ENCODE results near the gene EFEMP2. TPM values are rescaled to one million over a fixed set of nuclear protein-coding genes. Genes with fewer than 3 reads are reported as not detected.

The EFEMP2 gene
- total and polyA plus RNA-seq, 2 donors (not counting 3 experiments of a cell fraction or from before 2014, with no cell fraction given), result 81.7 to 207 TPM

DNA sequence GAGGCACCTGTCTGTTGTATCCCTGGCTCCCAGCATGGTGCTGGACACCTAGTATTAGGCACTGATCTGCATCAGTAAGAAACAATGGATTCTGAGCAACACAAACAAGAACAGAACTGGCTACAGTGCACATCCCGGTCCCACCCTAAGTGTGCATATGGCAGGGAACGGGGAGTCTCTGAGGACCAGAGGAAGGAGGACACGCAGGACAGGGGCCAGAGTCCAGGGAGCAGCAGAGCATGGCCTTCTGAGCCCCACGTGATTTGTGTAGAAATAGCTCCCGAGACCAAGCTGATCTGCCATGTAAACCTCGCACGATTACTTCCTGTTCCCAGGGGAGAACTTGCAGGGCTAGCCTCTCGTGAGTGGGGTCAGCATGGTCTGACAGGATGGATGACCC lies 51.5 kb downstream of the EFEMP2 start:
- POLR2A ChIA-PET, result no interaction called here
- no peak overlapping the region for H3K9ac ChIP-seq (replicated peaks; ENCODE audit: extremely low read depth, insufficient read depth, low read length)
- no peaks in the 10 kb centered on the region for H3K9me3 ChIP-seq (replicated peaks; ENCODE audit: control insufficient read depth, insufficient read depth, low read length)
- H3K36me3 ChIP-seq (ENCODE audit: control insufficient read depth in 2 of 2, extremely low read depth in 1 of 2, insufficient read depth in 2 of 2, low read length in 2 of 2), result no peaks in the 10 kb centered on the region
- CTCF ChIA-PET, result interaction anchor here (1.0 to 6.5 kb wide), 2 partner anchors 42 to 115 kb away, joined by 3 to 109 read pairs; partner anchors contain the start of gene AP5B1
- H3K79me2 ChIP-seq (ENCODE audit: control insufficient read depth, insufficient read depth, low read length), result no peaks in the 10 kb centered on the region
- no peak for FAIRE-seq
- H2AFZ ChIP-seq (ENCODE audit: low read depth, low read length), result no peak overlapping the region
- H3K27me3 ChIP-seq (ENCODE audit: control insufficient read depth in 2 of 2, insufficient read depth in 2 of 2, low read length in 2 of 2), result no peaks in the 10 kb centered on the region
- no TSS peak for BruUV-seq (replicated peaks)
- no peak overlapping the region for H3K4me3 ChIP-seq (replicated peaks in 1 of 3; ENCODE audit: insufficient read depth in 1 of 3, low read depth in 1 of 3, low read length in 3 of 3)
- H3K4me2 ChIP-seq (ENCODE audit: insufficient read depth, low read length), result no peak overlapping the region
- H4K20me1 ChIP-seq (replicated peaks; ENCODE audit: control insufficient read depth, extremely low read depth, insufficient read depth, low read length), result no peaks in the 10 kb centered on the region
- H3K9me1 ChIP-seq (replicated peaks; ENCODE audit: control insufficient read depth, extremely low read depth, insufficient read depth, low read length), result no peaks in the 10 kb centered on the region
- dilution Hi-C loops (cut with MboI; ENCODE audit: extremely low pct_ligation_motif_present, low sequenced_read_pairs), result no loop called here
- no peak for TF ChIP-seq FOS (IDR thresholded peaks at IDR 0.05; ENCODE audit: borderline replicate concordance, insufficient read depth, low read length)
- TF ChIP-seq POLR2AphosphoS5 (IDR thresholded peaks at IDR 0.05; ENCODE audit: insufficient read depth, low read depth, low read length), result no peak
- TF ChIP-seq, protein P1, sequence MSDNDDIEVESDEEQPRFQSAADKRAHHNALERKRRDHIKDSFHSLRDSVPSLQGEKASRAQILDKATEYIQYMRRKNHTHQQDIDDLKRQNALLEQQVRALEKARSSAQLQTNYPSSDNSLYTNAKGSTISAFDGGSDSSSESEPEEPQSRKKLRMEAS (IDR thresholded peaks at IDR 0.05; ENCODE audit: insufficient read depth, insufficient read length), result no peak
- TF ChIP-seq EZH2 (IDR thresholded peaks at IDR 0.05; ENCODE audit: borderline replicate concordance, low read depth, low read length, severe bottlenecking), result no peak
- no peak for TF ChIP-seq POLR2A (IDR thresholded peaks at IDR 0.05; ENCODE audit: low read depth, low read length)
- TF ChIP-seq GATA2 (IDR thresholded peaks at IDR 0.05; ENCODE audit: insufficient read depth, insufficient read length, low read depth, low read length), result no peak
- TF ChIP-seq, protein P2, sequence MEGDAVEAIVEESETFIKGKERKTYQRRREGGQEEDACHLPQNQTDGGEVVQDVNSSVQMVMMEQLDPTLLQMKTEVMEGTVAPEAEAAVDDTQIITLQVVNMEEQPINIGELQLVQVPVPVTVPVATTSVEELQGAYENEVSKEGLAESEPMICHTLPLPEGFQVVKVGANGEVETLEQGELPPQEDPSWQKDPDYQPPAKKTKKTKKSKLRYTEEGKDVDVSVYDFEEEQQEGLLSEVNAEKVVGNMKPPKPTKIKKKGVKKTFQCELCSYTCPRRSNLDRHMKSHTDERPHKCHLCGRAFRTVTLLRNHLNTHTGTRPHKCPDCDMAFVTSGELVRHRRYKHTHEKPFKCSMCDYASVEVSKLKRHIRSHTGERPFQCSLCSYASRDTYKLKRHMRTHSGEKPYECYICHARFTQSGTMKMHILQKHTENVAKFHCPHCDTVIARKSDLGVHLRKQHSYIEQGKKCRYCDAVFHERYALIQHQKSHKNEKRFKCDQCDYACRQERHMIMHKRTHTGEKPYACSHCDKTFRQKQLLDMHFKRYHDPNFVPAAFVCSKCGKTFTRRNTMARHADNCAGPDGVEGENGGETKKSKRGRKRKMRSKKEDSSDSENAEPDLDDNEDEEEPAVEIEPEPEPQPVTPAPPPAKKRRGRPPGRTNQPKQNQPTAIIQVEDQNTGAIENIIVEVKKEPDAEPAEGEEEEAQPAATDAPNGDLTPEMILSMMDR (IDR thresholded peaks at IDR 0.05; ENCODE audit: extremely low read depth in 1 of 2, insufficient read depth in 1 of 2, low read depth in 1 of 2, low read length in 2 of 2), result no peak
- TF ChIP-seq JUN (IDR thresholded peaks at IDR 0.05; ENCODE audit: borderline replicate concordance, insufficient read depth, insufficient read length, low read depth), result no peak
- no peak for TF ChIP-seq MYC (IDR thresholded peaks at IDR 0.05; ENCODE audit: low read depth, low read length)
- DNase-seq (ENCODE audit: low read depth, low spot score), result no peak
- no peaks in the 10 kb centered on the region for H3K4me1 ChIP-seq (ENCODE audit: control insufficient read depth, extremely low read depth, insufficient read depth, low read length)
- intact Hi-C loops (cut with micrococcal nuclease), result no loop called here
- no peak overlapping the region for H3K27ac ChIP-seq (ENCODE audit: insufficient read depth, low read depth, low read length)
